GM23338 (cell line): ENCODE results near the gene CMC1. TPM values are rescaled to one million over a fixed set of nuclear protein-coding genes. Genes with fewer than 3 reads are reported as not detected.

Experiments
- ATAC-seq: fragments of 200-7000 bp; cut with Tn5 transposase; 3 replicates; pipeline ENCODE4 v1.9.1; 2020
- DNase-seq: peaks from one replicate; pipeline ENCODE4 v3.0.0-alpha.2; 2015; ENCODE audit warnings: low spot score
- H2AFZ ChIP-seq: fragments of 200-600 bp; sonication (generic); 2 replicates; pipeline ENCODE4 v1.8.0; 2016; ENCODE audit warnings: antibody characterized with exemption, mild to moderate bottlenecking, moderate library complexity
- H3F3A ChIP-seq: fragments of 200-600 bp; sonication (generic); replicated peaks from 2 replicates; pipeline ENCODE4 v1.8.0; 2017; ENCODE audit warnings: antibody characterized with exemption, mixed run types, low read depth
- H3K27ac ChIP-seq: fragments of 200-600 bp; sonication (generic); 2 replicates; pipeline ENCODE4 v1.6.1; 2016; ENCODE audit warnings: low read depth
- H3K27me3 ChIP-seq: fragments of 200-600 bp; sonication (generic); 2 replicates; pipeline ENCODE4 v1.8.0; 2016; ENCODE audit warnings: mild to moderate bottlenecking, mixed run types, moderate library complexity; ENCODE audit not compliant: insufficient read depth
- H3K36me3 ChIP-seq: fragments of 200-600 bp; sonication (generic); 2 replicates; pipeline ENCODE4 v1.8.0; 2016; ENCODE audit warnings: mild to moderate bottlenecking; ENCODE audit not compliant: insufficient read depth
- H3K4me1 ChIP-seq: fragments of 200-600 bp; sonication (generic); 2 replicates; pipeline ENCODE4 v1.8.0; 2016; ENCODE audit warnings: mild to moderate bottlenecking, moderate library complexity; ENCODE audit not compliant: insufficient read depth
- H3K4me2 ChIP-seq: fragments of 200-600 bp; sonication (generic); 2 replicates; pipeline ENCODE4 v1.7.1; 2017; ENCODE audit warnings: mixed run types
- H3K4me3 ChIP-seq: fragments of 200-600 bp; sonication (generic); 2 replicates; pipeline ENCODE4 v1.6.1; 2016; ENCODE audit warnings: mixed run types
- H3K79me2 ChIP-seq: fragments of 200-600 bp; sonication (generic); replicated peaks from 2 replicates; pipeline ENCODE4 v1.8.0; 2017; ENCODE audit warnings: mild to moderate bottlenecking; ENCODE audit not compliant: insufficient read depth
- H3K9me2 ChIP-seq: fragments of 200-600 bp; sonication (generic); 2 replicates; pipeline ENCODE4 v1.8.0; 2017; ENCODE audit not compliant: insufficient read depth
- H4K20me1 ChIP-seq: fragments of 200-600 bp; sonication (generic); replicated peaks from 2 replicates; pipeline ENCODE4 v1.8.0; 2017; ENCODE audit warnings: mild to moderate bottlenecking; ENCODE audit not compliant: insufficient read depth
- H3K27ac Mint-ChIP-seq: 2 replicates; pipeline ENCODE4 v1.8.0; 2020; ENCODE audit warnings: inconsistent platforms, mild to moderate bottlenecking, moderate library complexity, mixed read lengths
- H3K27me3 Mint-ChIP-seq: 3 replicates; pipeline ENCODE4 v1.8.0; 2022; ENCODE audit warnings: low read depth, mild to moderate bottlenecking, moderate library complexity, mixed read lengths, inconsistent platforms; ENCODE audit not compliant: insufficient read depth, poor library complexity
- H3K36me3 Mint-ChIP-seq: 3 replicates; pipeline ENCODE4 v1.8.0; 2021; ENCODE audit warnings: low read depth, mild to moderate bottlenecking, inconsistent platforms, moderate library complexity, mixed read lengths
- H3K4me1 Mint-ChIP-seq: 3 replicates; pipeline ENCODE4 v1.8.0; 2020; ENCODE audit warnings: mild to moderate bottlenecking, inconsistent platforms, mixed read lengths
- H3K4me3 Mint-ChIP-seq: 3 replicates; pipeline ENCODE4 v1.8.0; 2021; ENCODE audit warnings: moderate library complexity, mild to moderate bottlenecking, inconsistent platforms, mixed read lengths
- H3K9me3 Mint-ChIP-seq: 3 replicates; pipeline ENCODE4 v1.8.0; 2020; ENCODE audit warnings: moderate library complexity, mild to moderate bottlenecking, inconsistent platforms, mixed read lengths
- CREB1 ChIP-seq: fragments of 250-450 bp; sonication (Bioruptor Pico); IDR thresholded peaks from 2 replicates; pipeline ENCODE4 v1.5.0; 2020; ENCODE audit warnings: low read depth, mild to moderate bottlenecking, moderate library complexity
- EZH2phosphoT487 ChIP-seq: fragments of 200-600 bp; sonication (generic); IDR thresholded peaks from one replicate; pipeline ENCODE4 v1.8.1; 2018; ENCODE audit warnings: antibody characterized with exemption; ENCODE audit not compliant: unreplicated experiment
- NANOG ChIP-seq: IDR thresholded peaks from 2 replicates; pipeline ENCODE4 v1.6.1; 2016; ENCODE audit warnings: antibody characterized with exemption, borderline replicate concordance
- STAT1 ChIP-seq: IDR thresholded peaks from one replicate; pipeline ENCODE4 v1.6.1; 2016; ENCODE audit warnings: antibody characterized with exemption; ENCODE audit not compliant: unreplicated experiment
- ZNF462 ChIP-seq: fragments of 250-450 bp; sonication (Bioruptor Pico); IDR thresholded peaks from 2 replicates; pipeline ENCODE4 v1.5.0; 2020; ENCODE audit warnings: mild to moderate bottlenecking, moderate library complexity
- polyA plus RNA-seq: library from polyadenylated mRNA; unstranded; fragments of >200 nt; fragmentation: Nextera tagmentation; extraction: Ambion mirVana; gene quantifications from 2 replicates; pipeline ENCODE4 v1.2.1, GENCODE V29; 2016
- total RNA-seq: library from RNA; depleted of rRNA; stranded (reverse); fragments of >200 nt; shearing (Covaris generic); gene quantifications from 2 replicates; pipeline ENCODE4 v1.2.3, GENCODE V29; 2014
- TF ChIP-seq, protein P1 (sequence below), 2 experiments: fragments of 200-600 bp in 1 of 2; sonication (generic) in 1 of 2; conservative IDR thresholded peaks; 2 replicates each; pipeline versions ENCODE4 v1.5.1 to v1.6.1; 2016 to 2017; ENCODE audit warnings: antibody characterized with exemption in 2 of 2, low read depth in 2 of 2, mild to moderate bottlenecking in 2 of 2, moderate library complexity in 1 of 2
- TF ChIP-seq, protein P2 (sequence below): IDR thresholded peaks from one replicate; pipeline ENCODE4 v1.6.1; 2018; ENCODE audit warnings: antibody characterized with exemption; ENCODE audit not compliant: unreplicated experiment

Gene CMC1
- total and polyA plus RNA-seq, 2 experiments from 2014 or later, result 9.2 to 144 TPM

- Histone ChIP-seq H3K4me1 (no peaks in the 10 kb centered on the region), H2AFZ (no peak overlapping the region), H4K20me1 (no peaks in the 10 kb centered on the region; the same call in 1 of the 2 replicates), H3K36me3 (no peaks in the 10 kb centered on the region), H3K4me2 (no peak overlapping the region), H3F3A (no peaks in the 10 kb centered on the region), H3K27me3 (no peaks in the 10 kb centered on the region), H3K79me2 (no peaks in the 10 kb centered on the region), H3K4me3 (no peak overlapping the region), H3K27ac (no peak overlapping the region), H3K9me2 (no peaks in the 10 kb centered on the region)
- no peak overlapping the region for H3K4me3 Mint-ChIP-seq
- no peaks in the 10 kb centered on the region for H3K9me3 Mint-ChIP-seq
- H3K36me3 Mint-ChIP-seq, result no peaks in the 10 kb centered on the region; the same call in 2 of the 3 replicates
- TF ChIP-seq EZH2phosphoT487 (no peak), NANOG (no peak), CREB1 (CRISPR knock-in tag) (no peak), STAT1 (no peak), ZNF462 (no peak)
- TF ChIP-seq, protein P1, sequence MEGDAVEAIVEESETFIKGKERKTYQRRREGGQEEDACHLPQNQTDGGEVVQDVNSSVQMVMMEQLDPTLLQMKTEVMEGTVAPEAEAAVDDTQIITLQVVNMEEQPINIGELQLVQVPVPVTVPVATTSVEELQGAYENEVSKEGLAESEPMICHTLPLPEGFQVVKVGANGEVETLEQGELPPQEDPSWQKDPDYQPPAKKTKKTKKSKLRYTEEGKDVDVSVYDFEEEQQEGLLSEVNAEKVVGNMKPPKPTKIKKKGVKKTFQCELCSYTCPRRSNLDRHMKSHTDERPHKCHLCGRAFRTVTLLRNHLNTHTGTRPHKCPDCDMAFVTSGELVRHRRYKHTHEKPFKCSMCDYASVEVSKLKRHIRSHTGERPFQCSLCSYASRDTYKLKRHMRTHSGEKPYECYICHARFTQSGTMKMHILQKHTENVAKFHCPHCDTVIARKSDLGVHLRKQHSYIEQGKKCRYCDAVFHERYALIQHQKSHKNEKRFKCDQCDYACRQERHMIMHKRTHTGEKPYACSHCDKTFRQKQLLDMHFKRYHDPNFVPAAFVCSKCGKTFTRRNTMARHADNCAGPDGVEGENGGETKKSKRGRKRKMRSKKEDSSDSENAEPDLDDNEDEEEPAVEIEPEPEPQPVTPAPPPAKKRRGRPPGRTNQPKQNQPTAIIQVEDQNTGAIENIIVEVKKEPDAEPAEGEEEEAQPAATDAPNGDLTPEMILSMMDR (conservative IDR thresholded peaks at IDR 0.05; ENCODE audit: low read depth in 2 of 2), result peak; percentile 66 to 82
- TF ChIP-seq, protein P2, sequence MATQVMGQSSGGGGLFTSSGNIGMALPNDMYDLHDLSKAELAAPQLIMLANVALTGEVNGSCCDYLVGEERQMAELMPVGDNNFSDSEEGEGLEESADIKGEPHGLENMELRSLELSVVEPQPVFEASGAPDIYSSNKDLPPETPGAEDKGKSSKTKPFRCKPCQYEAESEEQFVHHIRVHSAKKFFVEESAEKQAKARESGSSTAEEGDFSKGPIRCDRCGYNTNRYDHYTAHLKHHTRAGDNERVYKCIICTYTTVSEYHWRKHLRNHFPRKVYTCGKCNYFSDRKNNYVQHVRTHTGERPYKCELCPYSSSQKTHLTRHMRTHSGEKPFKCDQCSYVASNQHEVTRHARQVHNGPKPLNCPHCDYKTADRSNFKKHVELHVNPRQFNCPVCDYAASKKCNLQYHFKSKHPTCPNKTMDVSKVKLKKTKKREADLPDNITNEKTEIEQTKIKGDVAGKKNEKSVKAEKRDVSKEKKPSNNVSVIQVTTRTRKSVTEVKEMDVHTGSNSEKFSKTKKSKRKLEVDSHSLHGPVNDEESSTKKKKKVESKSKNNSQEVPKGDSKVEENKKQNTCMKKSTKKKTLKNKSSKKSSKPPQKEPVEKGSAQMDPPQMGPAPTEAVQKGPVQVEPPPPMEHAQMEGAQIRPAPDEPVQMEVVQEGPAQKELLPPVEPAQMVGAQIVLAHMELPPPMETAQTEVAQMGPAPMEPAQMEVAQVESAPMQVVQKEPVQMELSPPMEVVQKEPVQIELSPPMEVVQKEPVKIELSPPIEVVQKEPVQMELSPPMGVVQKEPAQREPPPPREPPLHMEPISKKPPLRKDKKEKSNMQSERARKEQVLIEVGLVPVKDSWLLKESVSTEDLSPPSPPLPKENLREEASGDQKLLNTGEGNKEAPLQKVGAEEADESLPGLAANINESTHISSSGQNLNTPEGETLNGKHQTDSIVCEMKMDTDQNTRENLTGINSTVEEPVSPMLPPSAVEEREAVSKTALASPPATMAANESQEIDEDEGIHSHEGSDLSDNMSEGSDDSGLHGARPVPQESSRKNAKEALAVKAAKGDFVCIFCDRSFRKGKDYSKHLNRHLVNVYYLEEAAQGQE, result no peak
- H3K27me3 Mint-ChIP-seq, result no peaks in the 10 kb centered on the region
- no peak overlapping the region for H3K27ac Mint-ChIP-seq
- ATAC-seq (peak; percentile 79), DNase-seq (peak; percentile 74)
- H3K4me1 Mint-ChIP-seq, result peaks cover 8% of the 10 kb centered on the region; the same call in 2 of the 3 replicates
Measured at GRCh38 chr3:28317438-28318022, 76.1 kb downstream of the CMC1 start.
